ENCODE measurements around the gene CNOT4.

DNA sequence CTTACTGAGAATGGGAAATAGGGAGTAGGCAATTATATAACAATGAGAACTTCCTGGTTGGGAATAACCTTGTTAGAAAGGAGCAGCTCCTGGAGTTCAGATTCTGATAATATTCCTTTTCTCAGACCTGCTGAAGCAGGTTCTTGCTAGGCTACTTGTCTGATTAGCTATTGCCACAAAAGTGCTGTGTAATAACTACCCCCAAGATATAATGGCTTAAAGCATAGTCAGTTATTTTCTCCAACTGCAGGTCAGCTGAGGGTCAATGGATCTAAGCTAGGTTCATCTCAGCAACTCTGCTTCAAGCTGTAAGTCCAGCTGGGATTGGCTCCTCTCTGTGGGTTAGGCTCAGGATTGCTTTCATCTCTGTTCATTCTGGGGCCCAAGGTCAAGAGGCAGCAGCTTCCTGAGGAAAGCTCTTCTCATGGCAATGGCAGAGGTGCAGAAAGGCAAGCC, 9.4 kb upstream of the CNOT4 start:
- TF ChIP-seq, protein P1, sequence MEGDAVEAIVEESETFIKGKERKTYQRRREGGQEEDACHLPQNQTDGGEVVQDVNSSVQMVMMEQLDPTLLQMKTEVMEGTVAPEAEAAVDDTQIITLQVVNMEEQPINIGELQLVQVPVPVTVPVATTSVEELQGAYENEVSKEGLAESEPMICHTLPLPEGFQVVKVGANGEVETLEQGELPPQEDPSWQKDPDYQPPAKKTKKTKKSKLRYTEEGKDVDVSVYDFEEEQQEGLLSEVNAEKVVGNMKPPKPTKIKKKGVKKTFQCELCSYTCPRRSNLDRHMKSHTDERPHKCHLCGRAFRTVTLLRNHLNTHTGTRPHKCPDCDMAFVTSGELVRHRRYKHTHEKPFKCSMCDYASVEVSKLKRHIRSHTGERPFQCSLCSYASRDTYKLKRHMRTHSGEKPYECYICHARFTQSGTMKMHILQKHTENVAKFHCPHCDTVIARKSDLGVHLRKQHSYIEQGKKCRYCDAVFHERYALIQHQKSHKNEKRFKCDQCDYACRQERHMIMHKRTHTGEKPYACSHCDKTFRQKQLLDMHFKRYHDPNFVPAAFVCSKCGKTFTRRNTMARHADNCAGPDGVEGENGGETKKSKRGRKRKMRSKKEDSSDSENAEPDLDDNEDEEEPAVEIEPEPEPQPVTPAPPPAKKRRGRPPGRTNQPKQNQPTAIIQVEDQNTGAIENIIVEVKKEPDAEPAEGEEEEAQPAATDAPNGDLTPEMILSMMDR (conservative IDR thresholded peaks at IDR 0.05) = no peak
- no peak for TF ChIP-seq ZFX (IDR thresholded peaks at IDR 0.05)
